HepG2 (cell line): Measurements from ENCODE around the gene TSPAN31.

Source experiments
- FOXM1 ChIP-seq: sonication (generic); formaldehyde crosslinking; IDR thresholded peaks from 2 replicates; pipeline ENCODE4 v1.5.0; 2020; ENCODE audit warnings: missing genetic modification reagents
- NR3C1 ChIP-seq: sonication (generic); formaldehyde crosslinking; IDR thresholded peaks from 2 replicates; pipeline ENCODE4 v1.4.0; 2020; ENCODE audit warnings: missing genetic modification reagents
- POLR2A ChIP-seq, 2 experiments: IDR thresholded peaks; 2 replicates each; pipeline ENCODE4 v1.6.1; 2011; ENCODE audit warnings: low read depth in 2 of 2, low read length in 2 of 2, mild to moderate bottlenecking in 1 of 2, moderate library complexity in 1 of 2; ENCODE audit not compliant: insufficient read depth in 1 of 2

DNA sequence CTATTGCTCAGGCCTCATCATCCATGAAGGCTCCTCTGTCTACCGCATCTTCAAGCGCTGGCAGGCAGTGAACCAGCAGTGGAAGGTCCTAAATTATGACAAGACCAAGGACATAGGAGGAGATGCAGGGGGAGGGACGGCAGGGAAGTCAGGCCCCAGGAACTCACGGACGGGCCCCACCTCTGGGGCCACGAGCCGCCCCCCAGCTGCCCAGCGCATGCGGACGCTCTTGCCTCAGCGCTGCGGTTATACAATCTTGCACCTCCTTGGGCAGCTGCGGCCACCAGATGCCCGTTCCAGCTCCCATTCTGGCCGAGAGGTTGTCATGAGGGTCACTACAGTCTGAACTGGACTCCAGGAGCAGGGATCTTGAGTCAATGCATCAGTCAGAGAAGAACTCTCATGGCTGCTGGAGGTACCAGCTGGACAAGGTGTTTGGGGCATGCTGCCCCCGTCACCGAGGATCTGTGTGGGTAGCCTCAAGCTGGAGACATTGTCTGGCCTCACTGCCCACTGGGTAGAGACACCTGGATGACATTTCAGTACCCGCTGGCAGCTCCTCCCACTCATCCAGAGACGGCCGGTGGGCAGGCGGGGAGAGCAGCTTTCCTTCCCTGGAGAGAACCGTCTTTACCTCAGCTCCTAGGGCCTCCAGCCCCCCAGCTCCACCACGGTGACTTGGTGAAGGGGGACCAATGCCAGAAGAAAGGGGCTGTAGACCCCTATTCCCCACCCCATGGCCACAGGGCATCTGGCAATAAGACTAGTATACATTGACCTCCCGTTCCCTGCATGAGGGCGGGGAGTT lies 13.9 kb downstream of the TSPAN31 start:
- TF ChIP-seq FOXM1 (CRISPR knock-in tag) (no peak), NR3C1 (CRISPR knock-in tag) (no peak), POLR2A (IDR thresholded peaks at IDR 0.05; ENCODE audit: insufficient read depth in 1 of 2, low read depth in 2 of 2, low read length in 2 of 2) (no peak)
